ENCODE measurements around the gene ZNF473.

Gene ZNF473

DNA sequence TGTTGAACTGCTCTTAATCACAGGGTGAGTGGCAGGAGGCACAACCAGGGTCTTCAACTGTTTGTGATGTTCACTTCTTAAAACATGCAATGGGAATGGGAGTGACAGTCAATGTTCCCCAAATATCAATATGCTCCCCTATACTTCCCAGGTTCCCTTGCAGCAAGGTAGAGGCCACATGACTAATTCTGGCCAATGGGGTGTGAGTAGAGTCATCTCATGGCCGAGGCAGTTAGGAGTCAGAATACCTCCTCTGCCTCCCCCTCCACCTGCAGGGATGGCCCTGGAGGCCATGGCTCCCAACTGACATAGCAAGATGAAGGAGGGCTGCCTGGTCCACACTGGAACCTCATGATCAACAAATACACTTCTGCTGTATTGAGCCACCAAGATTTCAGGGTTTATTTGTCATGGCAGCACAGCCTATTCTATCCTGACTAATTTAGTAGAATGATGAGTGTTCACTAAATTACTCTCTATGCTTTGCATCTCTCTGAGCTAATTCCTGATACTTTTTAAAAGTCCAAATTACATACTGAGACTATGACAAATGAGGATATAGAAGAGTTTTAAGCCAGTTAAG, 9.5 kb upstream of the ZNF473 start:
- Histone ChIP-seq H3K36me3 (peaks cover 99% of the 10 kb centered on the region), H3K27me3 (no peaks in the 10 kb centered on the region), H3K27ac (no peak overlapping the region), H3K4me1 (ENCODE audit: control insufficient read depth in 1 of 2, insufficient read depth in 1 of 2, low read depth in 1 of 2, low read length in 1 of 2) (no peaks in the 10 kb centered on the region), H3K4me3 (ENCODE audit: low read depth in 1 of 2, low read length in 1 of 2) (no peak overlapping the region), H3K9me3 (no peaks in the 10 kb centered on the region)
- TF ChIP-seq, protein P1, sequence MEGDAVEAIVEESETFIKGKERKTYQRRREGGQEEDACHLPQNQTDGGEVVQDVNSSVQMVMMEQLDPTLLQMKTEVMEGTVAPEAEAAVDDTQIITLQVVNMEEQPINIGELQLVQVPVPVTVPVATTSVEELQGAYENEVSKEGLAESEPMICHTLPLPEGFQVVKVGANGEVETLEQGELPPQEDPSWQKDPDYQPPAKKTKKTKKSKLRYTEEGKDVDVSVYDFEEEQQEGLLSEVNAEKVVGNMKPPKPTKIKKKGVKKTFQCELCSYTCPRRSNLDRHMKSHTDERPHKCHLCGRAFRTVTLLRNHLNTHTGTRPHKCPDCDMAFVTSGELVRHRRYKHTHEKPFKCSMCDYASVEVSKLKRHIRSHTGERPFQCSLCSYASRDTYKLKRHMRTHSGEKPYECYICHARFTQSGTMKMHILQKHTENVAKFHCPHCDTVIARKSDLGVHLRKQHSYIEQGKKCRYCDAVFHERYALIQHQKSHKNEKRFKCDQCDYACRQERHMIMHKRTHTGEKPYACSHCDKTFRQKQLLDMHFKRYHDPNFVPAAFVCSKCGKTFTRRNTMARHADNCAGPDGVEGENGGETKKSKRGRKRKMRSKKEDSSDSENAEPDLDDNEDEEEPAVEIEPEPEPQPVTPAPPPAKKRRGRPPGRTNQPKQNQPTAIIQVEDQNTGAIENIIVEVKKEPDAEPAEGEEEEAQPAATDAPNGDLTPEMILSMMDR (IDR thresholded peaks at IDR 0.05) = no peak

DNA sequence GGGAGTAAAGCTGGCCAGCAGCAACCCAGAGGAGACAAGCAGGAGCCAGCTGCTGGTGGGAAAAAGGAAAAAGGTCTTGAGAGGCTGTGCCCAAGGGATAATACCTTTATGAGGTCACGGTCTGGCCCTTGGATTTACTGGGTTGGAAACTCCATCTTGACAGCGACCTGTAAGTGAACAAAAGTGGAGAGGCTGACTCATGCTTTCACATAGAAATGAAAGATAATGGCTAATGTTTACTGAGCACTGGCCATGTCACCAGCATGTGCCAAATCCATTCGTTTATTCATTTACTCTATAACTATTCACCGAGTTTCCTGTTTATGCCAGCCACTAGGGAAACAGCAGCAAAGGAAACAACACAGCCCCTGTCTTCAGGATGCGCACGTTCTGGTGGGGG, 5.3 kb upstream of the ZNF473 start:
- Histone ChIP-seq H3K4me3 (ENCODE audit: low read depth in 1 of 2, low read length in 1 of 2) (no peak overlapping the region), H3K27ac (no peak overlapping the region), H3K36me3 (peaks cover 62% of the 10 kb centered on the region), H3K9me3 (no peaks in the 10 kb centered on the region), H3K27me3 (no peaks in the 10 kb centered on the region), H3K4me1 (ENCODE audit: control insufficient read depth in 1 of 2, insufficient read depth in 1 of 2, low read depth in 1 of 2, low read length in 1 of 2) (peaks cover 14 to 16% of the 10 kb centered on the region in 2 experiments)
- TF ChIP-seq, protein P1 (IDR thresholded peaks at IDR 0.05) = no peak

DNA sequence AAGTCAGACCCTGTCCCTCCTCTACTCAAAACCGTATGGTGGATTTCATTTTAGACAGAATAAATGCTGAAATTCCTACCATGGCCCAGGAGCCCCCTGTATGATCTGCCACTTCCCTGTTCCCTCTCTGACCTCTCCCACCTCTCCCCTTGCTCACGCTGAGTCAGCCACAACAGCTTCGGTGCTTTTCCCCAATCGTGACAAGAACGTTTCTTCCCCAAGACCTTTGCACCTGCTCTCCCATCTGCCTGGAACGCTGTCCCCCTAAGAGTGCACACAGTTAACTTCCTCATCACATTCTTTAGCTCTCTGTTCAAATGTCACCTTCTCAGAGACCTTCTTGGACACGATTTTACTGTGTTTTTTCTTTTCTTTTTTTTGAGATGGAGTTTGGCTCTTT, 3.0 kb upstream of the ZNF473 start:
- Histone ChIP-seq H3K4me3 (ENCODE audit: low read depth in 1 of 2, low read length in 1 of 2) (no peak overlapping the region), H3K36me3 (peaks cover 40% of the 10 kb centered on the region), H3K27me3 (no peaks in the 10 kb centered on the region), H3K9me3 (no peaks in the 10 kb centered on the region), H3K27ac (no peak overlapping the region), H3K4me1 (ENCODE audit: control insufficient read depth in 1 of 2, insufficient read depth in 1 of 2, low read depth in 1 of 2, low read length in 1 of 2) (peaks cover 24% of the 10 kb centered on the region in 2 experiments)
- TF ChIP-seq, protein P1 (IDR thresholded peaks at IDR 0.05) = no peak

DNA sequence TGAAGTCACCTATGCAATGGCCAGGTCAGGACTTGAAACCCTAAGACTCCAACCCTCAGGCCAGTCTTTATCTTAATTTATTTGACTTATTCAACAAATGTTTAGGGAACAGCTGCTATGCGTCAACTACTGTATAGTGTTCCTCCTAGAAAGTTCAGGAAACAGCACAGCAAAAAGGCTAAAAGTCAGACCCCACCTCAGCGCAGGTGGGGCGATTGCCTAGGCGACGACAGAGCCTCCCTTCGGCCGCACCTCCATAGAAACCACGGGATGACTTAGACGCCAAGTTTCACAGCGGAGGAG, 1.1 kb upstream of the ZNF473 start:
- Histone ChIP-seq H3K9me3 (no peaks in the 10 kb centered on the region), H3K4me1 (ENCODE audit: control insufficient read depth in 1 of 2, insufficient read depth in 1 of 2, low read depth in 1 of 2, low read length in 1 of 2) (peaks cover 29 to 30% of the 10 kb centered on the region in 2 experiments), H3K27me3 (no peaks in the 10 kb centered on the region), H3K4me3 (ENCODE audit: low read depth in 1 of 2, low read length in 1 of 2) (peak overlapping the region; percentile 90 to 98), H3K27ac (peak overlapping the region; percentile 98), H3K36me3 (peaks cover 21% of the 10 kb centered on the region)
- TF ChIP-seq, protein P1 (IDR thresholded peaks at IDR 0.05) = no peak

DNA sequence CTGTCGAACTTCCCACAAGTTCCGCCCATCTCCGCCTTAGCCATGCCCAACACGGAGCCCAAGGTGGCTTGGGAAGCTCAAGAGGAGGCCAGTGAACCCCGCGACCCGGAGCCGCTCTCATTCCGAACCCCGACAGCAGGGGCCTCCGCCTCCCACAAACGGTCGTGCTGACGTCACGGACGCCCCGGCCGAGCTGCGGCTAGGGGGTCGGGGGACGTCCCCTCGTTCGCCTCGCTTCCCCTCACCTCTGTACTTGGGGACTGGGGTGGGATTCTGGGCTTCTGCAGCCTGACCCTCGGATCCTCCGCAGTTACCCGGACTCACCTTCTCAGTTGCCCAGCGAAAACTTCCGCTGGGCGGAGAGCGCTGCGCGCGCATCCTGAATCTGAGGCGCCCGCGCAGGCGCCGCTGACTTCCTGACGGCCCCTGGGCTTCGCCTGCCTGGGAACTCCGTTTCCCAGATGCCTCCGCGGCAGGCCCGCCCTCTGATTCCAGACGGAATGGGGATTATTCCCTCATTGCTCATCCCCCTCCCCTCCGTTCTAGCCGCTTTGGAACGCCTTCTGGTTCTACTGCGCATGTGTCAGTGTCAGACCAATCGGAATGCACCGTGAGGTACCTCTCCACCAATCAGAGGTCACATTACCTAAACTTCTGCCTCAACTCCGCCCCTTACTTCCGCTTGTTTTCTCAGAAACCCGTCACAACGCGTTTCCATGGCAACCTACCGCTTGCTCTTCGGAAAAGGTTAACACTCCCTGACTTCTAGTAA, 597 bp upstream of the ZNF473 start, which contains the start of gene VRK3:
TSS of gene VRK3 (minus strand) at position 351 of the 772 bp plus-strand sequence. CDS start 9,210 bp downstream, outside the sequence.
- Histone ChIP-seq H3K36me3 (peaks cover 16% of the 10 kb centered on the region), H3K4me3 (ENCODE audit: low read depth in 1 of 2, low read length in 1 of 2) (peak within 1 kb of the TSS; percentile 90 to 98), H3K4me1 (ENCODE audit: control insufficient read depth in 1 of 2, insufficient read depth in 1 of 2, low read depth in 1 of 2, low read length in 1 of 2) (peaks cover 34 to 36% of the 10 kb centered on the region in 2 experiments), H3K27ac (peak within 1 kb of the TSS; percentile 98), H3K27me3 (no peaks in the 10 kb centered on the region), H3K9me3 (no peaks in the 10 kb centered on the region)
- TF ChIP-seq, protein P1 (IDR thresholded peaks at IDR 0.05) = peak; percentile 52

All from neutrophil (primary cell).